ENCODE measurements around the gene MED28.

- TF ChIP-seq CTCF (conservative IDR thresholded peaks at IDR 0.05), result no peak
- TF ChIP-seq EZH2 (IDR thresholded peaks at IDR 0.05; ENCODE audit: low read depth), result no peak
These were observed 51.4 kb downstream of the MED28 start for GRCh38 chr4:17665852-17666251.

All from PC-9 (cell line).